LNCAP (cell line): ENCODE data around the gene SPR.

Source experiments
- TF ChIP-seq, protein P1 (sequence below): fragments of 450-650 bp; IDR thresholded peaks from 2 replicates; pipeline ENCODE4 v1.5.1; 2017; ENCODE audit warnings: mild to moderate bottlenecking

Gene SPR

DNA sequence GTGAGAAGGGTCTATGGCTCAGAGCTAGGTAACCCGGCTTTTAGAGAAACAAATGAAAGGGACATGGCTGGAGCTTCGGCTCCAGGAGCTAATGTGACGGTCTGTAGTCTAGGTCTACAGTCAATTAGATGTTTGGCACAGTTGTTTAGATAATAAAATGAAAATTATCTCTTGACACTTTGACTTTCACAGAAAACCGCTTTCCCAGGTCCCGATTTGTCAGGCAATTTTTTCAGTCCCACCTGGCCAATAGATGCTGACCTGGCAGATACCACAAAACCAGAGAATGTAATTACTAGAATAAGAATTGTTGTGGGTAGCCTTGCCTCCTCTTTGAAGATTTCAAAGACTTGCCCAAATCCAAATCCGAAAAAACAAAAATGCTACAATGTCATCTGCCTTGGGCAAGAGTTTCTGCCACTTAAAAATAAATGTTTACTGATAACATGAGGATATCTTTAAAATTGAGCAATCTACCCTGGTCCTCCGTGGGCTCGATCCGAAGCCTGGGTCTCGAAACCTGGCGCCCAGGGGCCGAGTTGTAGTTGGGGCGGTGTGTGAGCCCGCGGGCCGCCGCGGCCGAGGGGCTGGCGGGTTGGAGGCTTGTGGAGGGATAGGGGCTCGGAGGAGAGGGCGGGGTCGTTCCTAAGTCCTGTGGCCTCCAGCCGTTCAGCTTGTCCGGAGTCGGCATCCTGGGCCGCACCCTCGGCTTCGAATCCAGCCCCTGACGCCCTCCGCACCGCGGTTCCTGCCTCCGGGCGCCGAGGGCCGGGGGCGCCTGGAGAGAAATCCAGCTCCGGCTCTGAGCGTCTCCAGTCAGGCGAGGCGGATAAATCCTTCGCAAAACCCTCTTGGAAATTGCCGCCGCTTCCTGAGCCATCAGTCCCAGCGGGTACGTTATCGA lies 32.5 kb downstream of the SPR start:
- TF ChIP-seq, protein P1, sequence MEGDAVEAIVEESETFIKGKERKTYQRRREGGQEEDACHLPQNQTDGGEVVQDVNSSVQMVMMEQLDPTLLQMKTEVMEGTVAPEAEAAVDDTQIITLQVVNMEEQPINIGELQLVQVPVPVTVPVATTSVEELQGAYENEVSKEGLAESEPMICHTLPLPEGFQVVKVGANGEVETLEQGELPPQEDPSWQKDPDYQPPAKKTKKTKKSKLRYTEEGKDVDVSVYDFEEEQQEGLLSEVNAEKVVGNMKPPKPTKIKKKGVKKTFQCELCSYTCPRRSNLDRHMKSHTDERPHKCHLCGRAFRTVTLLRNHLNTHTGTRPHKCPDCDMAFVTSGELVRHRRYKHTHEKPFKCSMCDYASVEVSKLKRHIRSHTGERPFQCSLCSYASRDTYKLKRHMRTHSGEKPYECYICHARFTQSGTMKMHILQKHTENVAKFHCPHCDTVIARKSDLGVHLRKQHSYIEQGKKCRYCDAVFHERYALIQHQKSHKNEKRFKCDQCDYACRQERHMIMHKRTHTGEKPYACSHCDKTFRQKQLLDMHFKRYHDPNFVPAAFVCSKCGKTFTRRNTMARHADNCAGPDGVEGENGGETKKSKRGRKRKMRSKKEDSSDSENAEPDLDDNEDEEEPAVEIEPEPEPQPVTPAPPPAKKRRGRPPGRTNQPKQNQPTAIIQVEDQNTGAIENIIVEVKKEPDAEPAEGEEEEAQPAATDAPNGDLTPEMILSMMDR, result no peak

GRCh38 chr2:72920318-72921087 lies 33.3 kb downstream of the SPR start:
- TF ChIP-seq, protein P1, result no peak

GRCh38 chr2:72921088-72921851 lies 34.1 kb downstream of the SPR start:
- TF ChIP-seq, protein P1, result no peak

- TF ChIP-seq, protein P1, result no peak
Measured at GRCh38 chr2:72921853-72922252, 34.6 kb downstream of the SPR start.

DNA sequence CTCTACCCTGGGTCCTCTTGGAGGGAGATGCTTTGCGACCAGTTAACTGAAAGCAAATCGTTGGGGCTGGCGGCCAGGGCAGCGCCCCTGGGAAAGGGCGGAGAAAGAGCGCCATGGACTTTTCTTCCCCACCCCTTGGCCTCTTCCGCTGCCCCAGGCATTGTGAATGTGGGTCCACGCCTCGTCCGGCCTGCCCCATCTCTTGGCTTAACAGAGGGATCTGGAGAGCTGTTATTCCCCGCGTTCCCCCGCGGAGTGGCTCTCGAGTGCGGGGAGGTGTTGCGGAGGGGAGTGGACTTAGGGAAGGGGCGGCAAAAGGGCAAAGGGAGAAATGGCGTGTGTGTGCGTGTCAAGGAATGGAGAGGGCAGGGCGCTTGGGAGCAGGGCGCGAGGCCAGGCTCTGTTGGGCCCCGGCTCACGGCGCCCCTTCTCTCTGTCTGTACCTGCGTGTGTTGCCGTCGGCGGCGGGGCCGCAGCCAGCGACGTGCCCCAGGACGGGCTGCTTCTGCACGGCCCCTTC lies 36.7 kb downstream of the SPR start:
- TF ChIP-seq, protein P1, result no peak

DNA sequence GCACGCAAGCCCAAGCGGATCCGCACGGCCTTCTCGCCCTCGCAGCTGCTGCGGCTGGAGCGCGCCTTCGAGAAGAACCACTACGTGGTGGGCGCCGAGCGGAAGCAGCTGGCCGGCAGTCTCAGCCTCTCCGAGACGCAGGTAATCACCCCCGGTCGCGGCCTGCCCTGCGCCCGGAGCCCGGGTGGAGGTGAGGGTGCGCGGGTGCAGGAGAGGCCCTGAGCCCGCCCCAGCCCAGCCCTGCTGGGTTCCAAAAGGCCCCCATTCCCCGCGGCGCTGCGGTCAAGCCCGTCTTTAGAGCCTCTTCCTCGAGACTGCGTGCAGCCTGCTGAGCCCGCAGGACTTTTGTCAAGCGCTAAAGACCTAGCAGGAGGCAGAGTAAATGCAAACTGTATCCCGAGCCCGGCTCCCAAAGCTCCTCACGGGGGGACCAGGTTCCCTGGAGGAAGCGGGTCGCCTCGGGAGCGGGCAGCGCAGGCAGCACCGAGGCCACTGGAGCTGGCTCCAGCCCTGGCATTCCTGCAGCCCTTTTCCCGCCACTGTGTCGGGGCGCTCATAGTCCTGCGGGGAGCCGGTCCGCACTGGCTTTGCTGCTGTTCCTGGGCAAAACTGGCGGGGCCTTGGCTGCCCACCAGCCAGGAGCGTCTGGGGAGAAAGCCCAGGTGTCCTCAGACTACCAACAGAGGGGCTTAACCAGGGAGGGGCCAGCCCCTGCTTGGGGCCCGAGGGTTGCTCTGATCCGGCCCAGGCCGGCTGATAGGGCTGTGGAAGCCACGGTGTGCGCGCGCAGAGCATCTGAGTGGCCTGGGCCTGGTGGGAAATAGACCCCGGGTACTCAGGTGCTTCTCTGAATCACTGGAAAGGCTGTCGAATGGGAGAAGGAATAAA lies 37.4 kb downstream of the SPR start:
- TF ChIP-seq, protein P1, result no peak
